Measurements from ENCODE around the gene EYS. TPM values are rescaled to one million over a fixed set of nuclear protein-coding genes. Genes with fewer than 3 reads are reported as not detected.
"Not testable (repeated sequence)": the region's sequence is repeated elsewhere in the genome, so short reads cannot be mapped to it uniquely, and the experiment has no call there.

The EYS gene
- total and polyA plus RNA-seq, 3 experiments from 2014 or later: not detected

- Mint-ChIP-seq H3K27ac (no peak overlapping the region), H3K4me3 (no peak overlapping the region), H3K9me3 (peaks cover 2 to 31% (median 11%) of the 10 kb centered on the region in 5 donors), H3K4me1 (no peaks in the 10 kb centered on the region), H3K27me3 (no peaks in the 10 kb centered on the region), H3K36me3 (no peaks in the 10 kb centered on the region)
- Histone ChIP-seq H3K36me3 (ENCODE audit: insufficient read depth, low read length) (no peaks in the 10 kb centered on the region), H3K27me3 (ENCODE audit: insufficient read depth, low read length, poor library complexity, severe bottlenecking) (no peaks in the 10 kb centered on the region), H3K4me3 (ENCODE audit: low read length) (no peak overlapping the region), H3K9me3 (ENCODE audit: low read length) (no peaks in the 10 kb centered on the region), H3K4me1 (ENCODE audit: insufficient read depth, low read length) (no peaks in the 10 kb centered on the region), H3K27ac (ENCODE audit: low read depth, low read length) (no peak overlapping the region)
- POLR2A ChIA-PET: no interaction called here
- DNase-seq: no peak
- CTCF ChIA-PET: no interaction called here
These were observed 1247.5 kb downstream of the EYS start for GRCh38 chr6:64459411-64459944.

- CTCF ChIA-PET; H3K27me3 Mint-ChIP-seq; H3K4me3 ChIP-seq (ENCODE audit: low read length); H3K4me1 Mint-ChIP-seq; DNase-seq; H3K4me3 Mint-ChIP-seq; POLR2A ChIA-PET; H3K27ac ChIP-seq (ENCODE audit: low read depth, low read length); H3K27me3 ChIP-seq (ENCODE audit: insufficient read depth, low read length, poor library complexity, severe bottlenecking); H3K4me1 ChIP-seq (ENCODE audit: insufficient read depth, low read length); H3K36me3 ChIP-seq (ENCODE audit: insufficient read depth, low read length); H3K36me3 Mint-ChIP-seq; H3K27ac Mint-ChIP-seq; H3K9me3 ChIP-seq (ENCODE audit: low read length): not testable (repeated sequence)
- peaks cover 6 to 14% (median 9%) of the 10 kb centered on the region in 5 donors for H3K9me3 Mint-ChIP-seq
These were observed 1258.9 kb downstream of the EYS start for GRCh38 chr6:64448101-64448500.

- H3K36me3 Mint-ChIP-seq: no peaks in the 10 kb centered on the region
- Histone ChIP-seq H3K36me3 (ENCODE audit: insufficient read depth, low read length) (no peaks in the 10 kb centered on the region), H3K4me3 (ENCODE audit: low read length) (no peak overlapping the region), H3K27me3 (ENCODE audit: insufficient read depth, low read length, poor library complexity, severe bottlenecking) (no peaks in the 10 kb centered on the region), H3K4me1 (ENCODE audit: insufficient read depth, low read length) (no peaks in the 10 kb centered on the region), H3K9me3 (ENCODE audit: low read length) (no peaks in the 10 kb centered on the region), H3K27ac (ENCODE audit: low read depth, low read length) (no peak overlapping the region)
- H3K4me1 Mint-ChIP-seq: no peaks in the 10 kb centered on the region
- H3K27me3 Mint-ChIP-seq: no peaks in the 10 kb centered on the region
- H3K27ac Mint-ChIP-seq: no peak overlapping the region
- ChIA-PET CTCF (no interaction called here), POLR2A (no interaction called here)
- no peak for DNase-seq
- no peak overlapping the region for H3K4me3 Mint-ChIP-seq
- peaks cover 14 to 18% (median 15%) of the 10 kb centered on the region in 5 donors for H3K9me3 Mint-ChIP-seq
These were observed 1262.0 kb downstream of the EYS start for GRCh38 chr6:64445038-64445437.

GRCh38 chr6:64439274-64439673 is 1267.8 kb downstream of the EYS start:
- no peaks in the 10 kb centered on the region for H3K36me3 Mint-ChIP-seq
- H3K27me3 Mint-ChIP-seq: no peaks in the 10 kb centered on the region
- Histone ChIP-seq H3K27ac (ENCODE audit: low read depth, low read length) (no peak overlapping the region), H3K4me1 (ENCODE audit: insufficient read depth, low read length) (no peaks in the 10 kb centered on the region), H3K4me3 (ENCODE audit: low read length) (no peak overlapping the region), H3K36me3 (ENCODE audit: insufficient read depth, low read length) (no peaks in the 10 kb centered on the region), H3K27me3 (ENCODE audit: insufficient read depth, low read length, poor library complexity, severe bottlenecking) (no peaks in the 10 kb centered on the region), H3K9me3 (ENCODE audit: low read length) (no peaks in the 10 kb centered on the region)
- H3K4me3 Mint-ChIP-seq: no peak overlapping the region
- ChIA-PET CTCF (no interaction called here), POLR2A (no interaction called here)
- no peak overlapping the region for H3K27ac Mint-ChIP-seq
- H3K9me3 Mint-ChIP-seq: peaks cover 11 to 17% (median 14%) of the 10 kb centered on the region in 5 donors
- no peak for DNase-seq
- H3K4me1 Mint-ChIP-seq: no peaks in the 10 kb centered on the region

- ChIA-PET POLR2A (no interaction called here), CTCF (no interaction called here)
- no peaks in the 10 kb centered on the region for H3K4me1 Mint-ChIP-seq
- peaks cover 9 to 20% (median 11%) of the 10 kb centered on the region in 5 donors for H3K9me3 Mint-ChIP-seq
- H3K36me3 ChIP-seq (ENCODE audit: insufficient read depth, low read length): no peaks in the 10 kb centered on the region
- no peak for DNase-seq
- H3K36me3 Mint-ChIP-seq: no peaks in the 10 kb centered on the region
- no peaks in the 10 kb centered on the region for H3K27me3 ChIP-seq (ENCODE audit: insufficient read depth, low read length, poor library complexity, severe bottlenecking)
- no peak overlapping the region for H3K27ac Mint-ChIP-seq
- H3K4me1 ChIP-seq (ENCODE audit: insufficient read depth, low read length): no peaks in the 10 kb centered on the region
- no peaks in the 10 kb centered on the region for H3K9me3 ChIP-seq (ENCODE audit: low read length)
- no peak overlapping the region for H3K27ac ChIP-seq (ENCODE audit: low read depth, low read length)
- no peak overlapping the region for H3K4me3 Mint-ChIP-seq
- H3K4me3 ChIP-seq (ENCODE audit: low read length): no peak overlapping the region
- H3K27me3 Mint-ChIP-seq: no peaks in the 10 kb centered on the region
These were observed 1269.0 kb downstream of the EYS start for GRCh38 chr6:64437996-64438395.

GRCh38 chr6:64429926-64430325 is 1277.1 kb downstream of the EYS start:
- no peaks in the 10 kb centered on the region for H3K36me3 ChIP-seq (ENCODE audit: insufficient read depth, low read length)
- Mint-ChIP-seq H3K27ac (no peak overlapping the region), H3K4me1 (no peaks in the 10 kb centered on the region), H3K4me3 (no peak overlapping the region), H3K9me3 (peaks cover 2 to 23% (median 5%) of the 10 kb centered on the region in 5 donors), H3K27me3 (peaks cover 0 to 2% of the 10 kb centered on the region in 2 donors), H3K36me3 (no peaks in the 10 kb centered on the region)
- no peaks in the 10 kb centered on the region for H3K4me1 ChIP-seq (ENCODE audit: insufficient read depth, low read length)
- H3K4me3 ChIP-seq (ENCODE audit: low read length): no peak overlapping the region
- no peak overlapping the region for H3K27ac ChIP-seq (ENCODE audit: low read depth, low read length)
- H3K27me3 ChIP-seq (ENCODE audit: insufficient read depth, low read length, poor library complexity, severe bottlenecking): no peaks in the 10 kb centered on the region
- peaks cover 3% of the 10 kb centered on the region for H3K9me3 ChIP-seq (ENCODE audit: low read length)
- CTCF ChIA-PET: no interaction called here
- POLR2A ChIA-PET: no interaction called here
- no peak for DNase-seq

GRCh38 chr6:64428186-64428585 is 1278.8 kb downstream of the EYS start:
- ChIA-PET CTCF (no interaction called here), POLR2A (no interaction called here)
- no peaks in the 10 kb centered on the region for H3K36me3 Mint-ChIP-seq
- H3K4me3 ChIP-seq (ENCODE audit: low read length): no peak overlapping the region
- no peaks in the 10 kb centered on the region for H3K27me3 ChIP-seq (ENCODE audit: insufficient read depth, low read length, poor library complexity, severe bottlenecking)
- H3K27ac Mint-ChIP-seq: no peak overlapping the region
- no peak for DNase-seq
- H3K9me3 Mint-ChIP-seq: peaks cover 0 to 24% (median 7%) of the 10 kb centered on the region in 5 donors
- H3K4me1 ChIP-seq (ENCODE audit: insufficient read depth, low read length): no peaks in the 10 kb centered on the region
- peaks cover 0 to 2% of the 10 kb centered on the region in 2 donors for H3K27me3 Mint-ChIP-seq
- H3K4me3 Mint-ChIP-seq: no peak overlapping the region
- H3K36me3 ChIP-seq (ENCODE audit: insufficient read depth, low read length): no peaks in the 10 kb centered on the region
- H3K4me1 Mint-ChIP-seq: no peaks in the 10 kb centered on the region
- H3K9me3 ChIP-seq (ENCODE audit: low read length): peaks cover 3% of the 10 kb centered on the region
- H3K27ac ChIP-seq (ENCODE audit: low read depth, low read length): no peak overlapping the region

- CTCF ChIA-PET: no interaction called here
These were observed 1291.1 kb downstream of the EYS start for GRCh38 chr6:64415926-64416325.

GRCh38 chr6:64411226-64411625 is 1295.8 kb downstream of the EYS start:
- POLR2A ChIA-PET: no interaction called here
- H3K9me3 ChIP-seq (ENCODE audit: low read length): no peaks in the 10 kb centered on the region
- CTCF ChIA-PET: no interaction called here
- H3K36me3 Mint-ChIP-seq: no peaks in the 10 kb centered on the region
- no peaks in the 10 kb centered on the region for H3K27me3 ChIP-seq (ENCODE audit: insufficient read depth, low read length, poor library complexity, severe bottlenecking)
- no peaks in the 10 kb centered on the region for H3K4me1 Mint-ChIP-seq
- H3K27ac Mint-ChIP-seq: no peak overlapping the region
- H3K4me1 ChIP-seq (ENCODE audit: insufficient read depth, low read length): no peaks in the 10 kb centered on the region
- H3K4me3 Mint-ChIP-seq: no peak overlapping the region
- no peaks in the 10 kb centered on the region for H3K27me3 Mint-ChIP-seq
- no peak overlapping the region for H3K4me3 ChIP-seq (ENCODE audit: low read length)
- H3K27ac ChIP-seq (ENCODE audit: low read depth, low read length): no peak overlapping the region
- no peaks in the 10 kb centered on the region for H3K36me3 ChIP-seq (ENCODE audit: insufficient read depth, low read length)
- no peak for DNase-seq
- peaks cover 2 to 29% (median 9%) of the 10 kb centered on the region in 5 donors for H3K9me3 Mint-ChIP-seq

More at GRCh38 chr6:64415926-64416325, 1291.1 kb downstream of the EYS start:
- Histone ChIP-seq H3K9me3 (ENCODE audit: low read length) (no peaks in the 10 kb centered on the region), H3K4me3 (ENCODE audit: low read length) (no peak overlapping the region), H3K27me3 (ENCODE audit: insufficient read depth, low read length, poor library complexity, severe bottlenecking) (no peaks in the 10 kb centered on the region), H3K4me1 (ENCODE audit: insufficient read depth, low read length) (no peaks in the 10 kb centered on the region), H3K36me3 (ENCODE audit: insufficient read depth, low read length) (no peaks in the 10 kb centered on the region), H3K27ac (ENCODE audit: low read depth, low read length) (no peak overlapping the region)
- no peaks in the 10 kb centered on the region for H3K36me3 Mint-ChIP-seq
- H3K27me3 Mint-ChIP-seq: no peaks in the 10 kb centered on the region
- DNase-seq: no peak
- peaks cover 0 to 36% (median 12%) of the 10 kb centered on the region in 5 donors for H3K9me3 Mint-ChIP-seq
- POLR2A ChIA-PET: no interaction called here
- no peak overlapping the region for H3K27ac Mint-ChIP-seq
- H3K4me3 Mint-ChIP-seq: no peak overlapping the region
- no peaks in the 10 kb centered on the region for H3K4me1 Mint-ChIP-seq

Measured in CD8-positive, alpha-beta memory T cell (primary cell).